Stimulated activated CD8-positive, alpha-beta memory T cell treated with anti-CD3 and anti-CD28 coated beads, Interleukin-4, amount 100 ng/mL, for 1 hour (primary cell): ENCODE data around the gene DIS3L.
"Not testable (repeated sequence)": the region's sequence is repeated elsewhere in the genome, so short reads cannot be mapped to it uniquely, and the experiment has no call there.

Experiments
- DNase-seq, 2 donors: peaks; one replicate each; pipeline ENCODE4 v3.0.0-alpha.2; 2020; ENCODE audit warnings: low read depth in 2 of 2, low spot score in 1 of 2

The DIS3L gene

DNA sequence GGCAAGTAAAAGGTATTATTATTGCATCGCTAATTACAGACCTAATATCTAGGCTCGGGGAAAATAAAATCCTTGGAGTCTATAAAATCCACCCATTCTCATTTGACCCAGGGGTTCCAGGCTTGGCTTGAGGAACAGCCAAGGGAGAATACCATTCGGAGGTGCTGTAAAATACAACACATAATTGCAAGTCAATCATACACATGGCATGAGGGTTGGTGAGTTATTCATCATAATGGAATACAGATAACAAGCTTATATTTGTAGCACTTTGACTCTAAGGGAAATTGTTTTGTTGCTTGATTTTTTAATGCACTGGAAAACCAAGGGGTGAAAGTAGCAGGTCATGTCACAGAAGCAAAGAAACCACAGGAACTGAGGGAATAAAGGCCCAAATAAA lies 16.8 kb upstream of the DIS3L start:
- no peak for DNase-seq

DNA sequence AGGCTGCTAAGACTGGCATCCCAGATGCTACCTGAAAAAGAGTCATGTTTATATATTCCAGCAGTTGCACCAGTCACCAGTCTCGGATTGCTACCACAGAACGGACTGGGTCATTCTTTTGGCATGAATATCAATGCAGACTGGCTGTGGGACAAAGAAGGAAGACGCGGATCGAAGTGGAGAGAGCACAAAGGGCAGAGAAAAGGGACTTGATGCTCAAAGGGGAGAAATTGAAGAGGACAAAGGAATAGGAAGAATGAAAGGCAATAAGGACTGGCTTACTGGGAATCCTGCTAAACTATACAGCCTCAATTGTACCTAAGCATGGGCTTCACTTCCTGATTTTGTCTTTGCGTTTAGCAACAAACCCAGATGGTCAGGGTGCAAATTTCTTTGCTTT lies 15.3 kb upstream of the DIS3L start:
- DNase-seq, result no peak

DNA sequence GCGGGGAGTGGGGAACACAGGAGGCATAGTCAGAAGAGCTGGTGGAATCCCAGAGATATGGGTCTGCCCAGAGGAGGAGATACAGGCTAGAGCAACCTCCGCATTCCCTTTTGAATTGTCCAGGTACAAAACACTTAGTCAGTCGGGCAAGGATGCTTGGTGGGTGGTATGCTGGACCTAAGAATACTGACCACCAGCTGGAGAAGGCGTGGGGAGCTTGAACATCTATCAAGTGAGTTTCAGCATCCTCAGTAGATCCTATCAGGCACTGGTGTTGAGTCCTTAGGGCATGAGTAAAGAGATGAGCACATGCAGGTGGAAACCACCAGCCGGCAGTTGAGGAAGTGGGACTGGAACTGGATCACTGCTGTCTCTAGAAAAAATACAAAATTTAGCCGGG lies 14.7 kb upstream of the DIS3L start:
- no peak for DNase-seq

DNA sequence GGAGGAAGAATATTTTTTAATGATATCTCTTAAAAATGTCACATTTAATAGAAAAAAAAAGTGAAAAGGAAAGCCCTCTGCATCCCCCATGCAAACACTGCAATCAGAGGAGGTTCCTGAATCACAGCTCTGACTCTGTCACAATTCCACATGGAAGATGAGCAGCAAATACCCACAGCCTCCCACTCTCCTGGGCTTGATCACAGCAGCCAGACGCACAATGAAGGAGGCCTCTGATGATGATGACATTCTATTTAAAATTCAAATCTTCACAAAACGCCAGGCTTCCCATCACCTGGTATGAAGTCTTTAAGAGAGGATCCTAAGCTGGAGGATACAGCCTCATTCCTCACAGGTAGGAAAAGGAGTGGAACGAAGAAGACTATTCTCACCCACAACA lies 9.1 kb upstream of the DIS3L start:
- DNase-seq, result no peak

DNA sequence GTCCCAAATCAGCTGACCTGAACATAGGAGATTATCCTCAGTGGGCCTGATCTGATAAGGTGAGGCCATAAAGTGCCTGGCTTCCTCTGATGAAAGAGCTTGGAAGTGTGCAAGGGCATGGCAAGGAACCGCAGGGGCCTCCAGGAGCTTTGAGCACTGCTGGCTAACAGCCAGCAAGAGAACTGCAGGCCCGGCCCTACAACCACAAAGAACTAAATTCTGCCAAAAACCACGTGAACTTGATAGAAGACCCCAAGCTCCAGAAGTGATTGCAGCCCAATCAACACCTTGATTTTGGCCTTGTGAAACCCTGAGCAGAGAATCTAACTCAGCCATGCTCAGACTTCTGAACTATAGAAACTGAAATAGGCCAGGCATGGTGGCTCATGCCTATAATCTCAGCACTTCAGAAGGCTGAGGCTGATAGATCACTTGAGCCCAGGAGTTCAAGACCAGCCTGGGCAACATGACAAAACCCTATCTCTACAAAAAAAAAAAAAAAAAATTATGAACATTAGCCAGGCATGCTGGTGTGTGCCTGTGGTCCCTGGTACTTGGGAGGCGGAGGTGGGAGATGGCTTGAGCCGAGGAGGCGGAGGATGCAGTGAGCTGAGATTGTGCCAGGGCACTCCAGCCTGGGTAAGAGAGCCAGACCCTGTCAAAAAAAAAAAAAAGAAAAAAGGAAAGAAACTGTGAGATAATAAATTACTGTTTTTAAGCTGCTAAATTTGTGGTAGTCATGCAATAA lies 7.7 kb upstream of the DIS3L start:
- no peak for DNase-seq

DNA sequence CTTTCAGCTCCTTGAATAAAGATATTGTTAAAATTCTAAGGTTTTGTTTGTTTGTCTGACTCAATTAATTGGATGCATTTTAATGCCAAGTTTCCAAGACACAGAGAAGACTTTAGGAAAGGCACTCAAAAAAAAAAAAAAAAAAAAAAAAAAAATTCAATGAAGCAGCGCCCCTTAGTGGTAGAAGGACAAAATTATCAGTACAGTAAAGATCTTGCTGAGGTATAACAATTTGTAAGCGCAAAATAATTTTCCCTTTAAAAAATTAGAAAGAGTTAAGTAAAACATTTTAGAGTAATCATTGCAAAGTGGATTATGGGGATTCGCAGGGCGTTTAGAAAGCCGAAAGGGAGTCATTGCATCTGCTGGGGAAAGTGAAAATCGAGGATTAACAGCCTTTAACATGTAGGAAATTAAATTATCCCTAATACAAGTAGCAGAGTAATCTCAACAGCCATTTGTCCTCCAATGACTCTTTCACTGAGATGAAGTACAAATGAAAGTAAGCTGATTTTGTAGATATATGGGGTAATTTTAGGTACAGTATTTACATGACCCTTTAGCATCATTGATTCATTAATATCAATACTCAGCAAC lies 5.8 kb upstream of the DIS3L start:
- DNase-seq, result no peak

DNA sequence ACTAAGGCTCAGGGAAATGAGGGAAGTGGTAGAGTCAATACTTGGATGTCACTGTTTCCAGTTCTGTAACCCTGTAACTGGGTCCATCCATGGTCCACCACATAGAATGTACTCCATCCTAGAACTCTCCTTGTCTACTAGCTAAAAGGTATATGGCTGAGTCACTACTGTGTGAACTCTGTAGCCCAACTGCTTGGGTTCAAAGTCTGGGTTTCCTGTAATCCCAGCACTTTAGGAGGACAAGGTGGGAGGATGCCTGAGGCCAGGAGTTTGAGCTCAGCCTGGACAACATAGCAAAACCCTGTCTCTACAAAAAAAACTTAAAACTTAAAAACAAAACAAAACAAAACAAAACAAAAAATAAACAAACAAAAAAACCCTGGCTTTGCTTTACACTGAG lies 5.3 kb upstream of the DIS3L start:
- no peak for DNase-seq

DNA sequence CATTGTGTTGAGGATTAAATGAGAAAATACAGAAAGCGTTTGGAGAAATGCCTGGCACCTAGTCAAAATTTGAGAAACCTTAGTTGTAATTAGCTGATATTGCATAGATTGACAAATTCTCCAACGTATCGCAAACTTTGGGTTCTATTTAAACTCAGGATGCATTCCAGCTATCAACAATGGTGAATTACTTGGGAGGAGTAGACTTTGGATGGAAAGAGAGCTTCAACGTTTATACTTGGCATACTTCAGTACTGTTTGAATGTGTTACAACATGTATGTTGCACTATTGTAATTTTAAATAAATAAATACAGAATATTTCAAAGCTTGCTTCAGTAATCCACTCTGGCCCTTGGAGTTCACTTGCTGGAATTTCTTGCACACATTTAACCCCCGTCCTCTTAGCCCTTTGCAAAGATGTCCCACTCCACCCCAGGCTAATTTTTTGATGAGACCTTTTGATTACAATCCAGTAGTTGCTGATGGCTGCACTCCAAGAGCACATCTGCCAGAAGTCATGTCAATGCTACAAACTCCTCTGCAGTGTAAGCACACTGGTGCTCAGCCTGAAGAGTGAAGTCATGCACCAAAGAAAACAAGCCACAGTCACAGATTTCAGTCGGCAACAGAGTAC lies 4.7 kb upstream of the DIS3L start:
- no peak for DNase-seq

DNA sequence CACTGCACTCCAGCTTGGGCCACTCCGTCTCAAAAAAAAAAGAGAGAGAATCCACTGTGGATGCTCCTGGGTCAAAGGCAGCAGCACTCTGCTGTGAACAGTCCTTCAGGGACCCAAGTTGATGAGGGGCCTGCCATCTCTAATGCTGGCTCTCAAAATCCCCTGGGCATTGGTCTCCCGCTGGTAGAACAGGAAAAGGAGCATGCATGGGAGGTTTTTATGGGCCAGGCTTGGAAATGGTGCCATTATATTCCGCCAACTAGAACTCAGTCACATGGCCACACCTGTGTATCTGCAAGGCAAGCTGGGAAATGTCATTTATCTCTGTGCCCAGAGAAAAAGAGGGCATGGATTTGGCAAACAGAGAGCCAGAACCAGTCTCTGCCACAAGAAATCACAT lies 3.4 kb upstream of the DIS3L start:
- DNase-seq, result no peak

DNA sequence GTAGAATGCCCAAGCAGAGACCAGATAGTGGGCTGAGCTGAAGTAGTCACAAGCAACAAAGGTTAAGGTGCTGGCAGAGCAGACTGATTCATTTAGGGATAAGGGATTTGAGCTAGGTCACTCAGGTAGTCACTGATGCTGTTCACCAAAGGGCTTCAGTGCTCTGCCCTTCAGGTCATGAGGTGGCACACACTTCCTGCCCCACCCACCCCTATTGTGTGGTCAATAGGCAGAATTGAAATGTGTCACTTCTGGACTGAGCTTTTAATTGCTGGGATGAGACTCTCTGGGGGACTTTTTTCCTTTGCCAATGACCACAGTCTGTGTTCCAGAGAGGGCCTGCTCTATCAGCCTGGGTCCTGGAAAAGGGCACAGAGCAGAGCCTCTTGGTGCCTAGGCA lies 2.9 kb upstream of the DIS3L start:
- DNase-seq, result no peak

DNA sequence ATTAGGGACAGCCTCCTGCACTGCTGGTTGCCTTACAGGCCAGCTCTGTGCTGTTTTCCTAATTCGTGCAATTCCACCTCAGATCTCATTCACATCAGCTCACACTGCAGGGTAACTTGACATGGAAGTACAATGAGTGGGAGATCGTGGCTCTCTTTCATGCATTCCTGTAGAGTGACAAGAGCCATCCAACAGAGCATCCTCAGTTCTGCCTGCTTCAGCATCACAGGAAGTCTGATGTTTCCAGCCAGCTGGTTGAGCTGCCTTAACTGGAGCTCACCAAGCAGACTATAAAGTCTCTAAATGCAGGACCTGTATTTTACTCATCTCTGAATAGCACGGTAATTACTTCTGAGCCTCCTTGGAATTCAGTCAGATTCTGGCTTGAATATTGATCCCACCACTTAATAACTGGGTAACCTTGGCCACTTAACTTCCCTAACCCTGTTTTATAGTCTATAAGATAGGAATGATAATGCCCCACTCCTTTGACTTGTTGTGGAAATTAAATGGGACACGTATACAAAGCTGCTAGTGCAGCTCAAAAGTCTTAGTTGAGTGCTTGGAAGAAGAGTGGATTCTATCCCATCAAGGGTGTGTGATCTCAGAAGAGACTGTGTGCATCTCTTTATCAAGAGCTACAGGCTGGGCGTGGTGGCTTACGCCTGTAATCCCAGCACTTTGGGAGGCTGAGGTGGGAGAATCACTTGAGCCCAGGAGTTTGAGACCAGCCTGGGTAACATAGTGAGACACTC lies 1.4 kb upstream of the DIS3L start:
- no peak for DNase-seq

DNA sequence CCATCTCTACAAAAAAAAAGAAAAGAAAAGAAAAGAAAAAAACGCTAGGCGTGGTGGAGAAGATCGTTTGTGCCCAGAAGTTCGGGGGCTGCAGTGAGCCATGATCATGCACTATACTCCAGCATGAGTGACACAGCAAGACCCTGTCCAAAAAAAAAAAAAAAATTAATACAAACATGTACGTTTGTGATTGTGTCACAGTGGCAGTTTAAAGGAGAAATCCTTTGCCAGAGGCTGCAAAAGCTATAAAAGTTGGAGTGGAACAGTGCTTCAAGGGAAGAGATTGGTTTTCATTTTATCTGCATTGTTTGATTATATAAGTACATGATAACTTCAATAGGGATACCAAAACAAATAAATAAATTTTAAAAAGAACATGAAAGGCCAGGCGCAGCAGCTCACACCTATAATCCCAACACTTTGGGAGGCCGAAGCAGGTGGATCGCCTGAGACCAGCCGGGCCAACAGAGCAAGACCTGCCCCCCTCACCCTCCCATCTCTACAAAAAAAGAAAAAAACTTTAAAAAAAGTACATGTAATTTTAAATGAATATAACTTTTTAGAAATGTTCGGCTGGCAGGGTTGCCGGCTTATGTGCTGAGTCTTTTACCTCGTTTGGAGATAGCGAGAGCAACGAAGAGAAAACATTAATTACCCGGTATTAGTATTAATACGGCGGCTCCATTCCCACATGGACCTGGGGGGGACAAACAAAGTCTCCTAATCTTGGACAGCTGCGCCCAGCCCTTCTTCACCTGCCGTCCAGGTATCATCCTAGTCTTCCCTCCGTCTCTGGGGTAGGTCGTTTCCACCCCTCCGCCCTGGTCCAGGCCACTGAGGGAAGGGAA lies 573 bp upstream of the DIS3L start:
- no peak for DNase-seq

DNA sequence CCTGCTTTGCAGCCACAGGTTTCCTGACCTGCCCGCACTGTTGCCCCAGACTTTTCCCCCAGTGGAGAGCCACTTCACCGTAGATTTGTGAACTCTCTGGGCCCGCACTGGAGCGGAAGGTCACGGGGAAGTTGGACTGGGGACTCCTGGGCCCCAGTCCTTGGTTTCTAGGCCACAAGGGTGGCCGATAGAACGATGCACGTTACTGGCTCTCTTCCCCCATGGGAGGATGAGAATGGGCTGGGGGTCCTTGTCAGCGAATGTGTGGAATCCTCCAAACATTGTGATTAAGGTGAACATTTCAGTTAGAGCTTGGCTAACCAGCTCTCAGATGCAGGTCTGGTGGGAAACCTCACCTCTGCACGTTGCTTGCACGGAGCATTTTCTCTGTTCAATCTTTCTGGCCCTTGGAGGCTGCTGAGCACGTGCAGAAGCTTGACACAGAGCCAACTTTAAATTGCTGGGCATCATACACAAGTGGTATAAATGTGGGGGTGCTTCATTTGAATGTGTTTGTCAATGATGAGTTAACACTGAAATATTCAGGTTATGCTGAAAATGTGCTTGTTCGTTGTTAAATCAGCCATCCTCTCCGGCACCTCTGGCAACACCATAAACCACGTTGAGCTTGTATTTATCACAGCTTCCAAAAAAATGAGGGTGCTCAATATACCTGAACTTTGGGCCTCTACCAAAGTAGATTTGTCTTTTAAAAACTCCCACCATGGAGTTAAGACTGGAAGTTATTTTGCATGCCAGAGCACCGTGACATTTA lies 976 bp downstream of the DIS3L start:
- no peak for DNase-seq

DNA sequence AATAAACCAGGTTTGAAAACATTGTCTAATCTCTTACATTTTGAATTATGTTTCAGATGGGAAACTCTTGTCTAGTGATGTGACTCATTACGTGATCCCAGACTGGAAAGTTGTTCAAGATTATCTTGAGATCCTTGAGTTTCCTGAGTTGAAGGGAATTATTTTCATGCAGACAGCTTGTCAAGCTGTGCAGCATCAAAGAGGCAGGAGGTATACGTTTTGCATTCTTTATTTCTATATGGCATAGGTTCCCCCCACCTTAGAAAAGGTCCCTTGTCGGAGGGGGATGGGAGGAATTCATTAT lies 1.5 kb downstream of the DIS3L start:
- DNase-seq, result no peak

DNA sequence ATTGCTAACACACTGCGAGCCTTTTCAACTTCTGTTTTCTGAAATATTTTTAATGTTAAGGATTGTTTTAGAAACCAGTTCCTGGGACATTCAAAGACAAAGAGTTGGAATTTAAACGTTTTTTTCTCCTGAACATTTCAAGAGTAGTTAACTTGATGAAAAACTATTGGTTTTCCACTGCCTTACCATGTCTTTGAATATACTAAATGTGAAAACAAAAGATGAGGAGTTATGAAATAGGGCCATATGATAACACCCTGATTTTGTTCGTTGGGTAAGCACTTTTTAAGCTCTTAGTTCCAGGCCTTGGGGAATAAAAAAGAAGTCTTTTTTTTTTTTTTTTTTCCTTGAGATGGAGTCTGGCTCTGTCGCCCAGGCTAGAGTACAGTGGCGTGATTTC lies 2.8 kb downstream of the DIS3L start:
- no peak for DNase-seq

DNA sequence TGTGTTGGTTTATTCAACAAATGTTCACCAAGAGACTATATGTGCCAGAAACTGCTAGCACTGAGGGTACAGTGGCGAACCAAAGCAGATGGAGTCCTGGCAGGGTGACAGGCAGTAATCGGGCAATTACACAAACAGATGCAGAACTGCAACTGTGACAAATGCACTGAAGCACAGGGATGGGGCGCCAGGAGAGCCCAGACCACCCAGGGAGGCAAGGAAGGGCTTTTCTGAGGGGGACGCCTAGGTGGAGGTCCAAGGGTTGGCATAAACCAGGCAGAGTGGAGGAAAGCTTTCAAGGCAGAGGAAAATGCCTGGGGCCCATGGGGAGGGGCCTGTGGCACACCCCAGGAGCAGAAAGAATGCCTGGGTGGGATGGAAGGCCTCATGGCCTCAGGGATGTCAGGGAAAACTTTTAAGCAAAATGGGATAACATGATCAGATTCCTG lies 5.5 kb downstream of the DIS3L start:
- DNase-seq, result no peak

DNA sequence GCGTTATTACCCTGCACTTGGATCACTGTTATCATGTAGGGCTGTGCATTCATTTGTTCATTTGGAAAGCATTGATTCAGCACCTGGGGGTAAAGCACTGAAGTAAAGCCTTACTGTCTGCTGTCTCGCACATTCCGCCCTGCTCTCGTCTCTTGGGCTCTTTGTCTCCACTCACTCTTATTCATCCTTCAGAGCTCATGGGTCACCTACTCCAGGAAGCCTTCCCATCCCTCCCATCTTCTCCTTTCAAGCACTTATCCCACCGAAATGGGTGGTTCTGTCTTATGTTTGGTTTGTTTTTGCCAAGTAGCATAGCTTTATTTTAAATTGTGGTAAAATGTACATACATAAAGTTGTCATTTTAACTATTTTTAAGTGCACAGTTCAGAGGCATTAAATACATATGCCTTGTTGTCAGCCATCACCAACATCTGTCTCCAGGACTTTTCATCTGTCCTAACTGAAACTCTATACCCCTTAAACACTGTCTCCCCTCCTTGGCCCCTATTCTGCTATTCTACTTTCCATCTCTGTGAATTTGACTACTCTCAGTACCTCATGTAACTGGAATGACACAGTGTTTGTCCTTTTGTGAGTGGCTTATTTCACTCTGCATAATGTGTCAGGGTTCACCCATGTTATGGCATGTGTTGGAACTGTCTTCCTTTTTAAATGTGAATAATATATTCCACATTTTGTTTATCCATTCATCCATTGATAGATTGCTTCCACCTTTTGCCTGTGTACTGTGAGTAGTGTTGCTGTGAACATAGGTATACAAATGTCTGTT lies 9.3 kb downstream of the DIS3L start:
- DNase-seq, result no peak

DNA sequence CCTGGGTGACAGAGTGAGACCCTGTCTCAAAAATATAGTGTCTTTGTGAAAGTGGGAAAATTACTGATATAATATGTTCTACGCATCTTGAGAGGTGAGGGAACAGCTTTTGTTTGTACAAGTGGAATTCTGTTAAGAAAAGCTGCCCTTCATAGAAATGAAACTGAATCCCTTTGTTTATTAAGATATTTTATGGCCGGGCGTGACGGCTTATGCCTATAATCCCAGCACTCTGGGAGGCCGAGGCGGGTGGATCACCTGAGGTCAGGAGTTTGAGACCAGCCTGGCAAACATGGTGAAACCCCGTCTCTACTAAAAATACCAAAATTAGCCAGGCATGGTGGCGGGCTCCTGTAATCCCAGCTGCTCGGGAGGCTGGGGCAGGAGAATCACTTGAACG lies 11.1 kb downstream of the DIS3L start:
- not testable (repeated sequence) for DNase-seq

DNA sequence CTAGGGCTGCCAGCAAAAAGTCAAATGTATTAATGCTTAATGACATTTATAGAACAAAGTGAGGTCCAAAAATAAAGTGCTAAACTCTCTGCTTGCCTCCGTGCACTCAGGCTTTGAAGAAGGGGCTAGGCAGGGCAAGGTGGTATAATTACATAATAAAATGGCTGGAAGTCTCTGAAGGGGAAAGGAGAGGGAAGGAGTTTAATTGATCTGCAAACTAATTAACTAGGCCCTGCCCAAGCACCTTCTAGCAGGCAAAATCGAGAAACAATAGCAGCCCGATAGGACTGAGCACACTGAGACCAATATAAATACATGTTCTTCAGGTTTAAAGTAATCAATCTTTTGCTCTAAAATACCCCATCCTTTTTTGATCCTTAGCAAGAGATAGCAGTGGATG lies 13.0 kb downstream of the DIS3L start:
- DNase-seq, result no peak

DNA sequence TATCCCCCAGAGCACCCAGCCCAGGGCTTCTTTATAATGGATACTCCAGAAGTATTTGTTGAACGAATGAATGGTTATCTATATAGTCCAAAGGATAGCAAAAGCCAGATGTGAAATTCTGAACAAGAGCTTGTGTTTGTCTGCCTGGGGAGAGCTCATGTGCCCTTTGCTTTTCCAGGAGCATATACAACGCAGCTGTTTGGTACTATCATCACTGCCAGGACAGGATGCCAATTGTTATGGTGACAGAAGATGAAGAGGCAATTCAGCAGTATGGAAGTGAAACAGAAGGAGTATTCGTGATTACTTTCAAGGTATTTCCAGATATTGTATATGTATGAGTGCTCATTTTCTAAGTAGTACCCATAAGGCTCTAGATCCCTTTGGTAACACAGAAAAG lies 15.2 kb downstream of the DIS3L start:
- DNase-seq, result no peak
